Bronchial epithelial cell (primary cell): ENCODE results near the gene SCFD2. TPM values are rescaled to one million over a fixed set of nuclear protein-coding genes. Genes with fewer than 3 reads are reported as not detected.
"Not testable (repeated sequence)": the region's sequence is repeated elsewhere in the genome, so short reads cannot be mapped to it uniquely, and the experiment has no call there.

Experiments used
- DNase-seq: peaks from one replicate; pipeline ENCODE4 v3.0.0-alpha.2; 2010; ENCODE audit warnings: low read depth
- FAIRE-seq: peaks from 2 replicates; lab custom pipeline; 2011; peaks lifted over from hg19 to GRCh38; lab: Jason Lieb, UNC
- H3K27me3 ChIP-seq: 2 replicates; pipeline ENCODE4 v1.5.1; 2011; ENCODE audit warnings: low read length; ENCODE audit not compliant: control insufficient read depth, insufficient read depth
- H3K36me3 ChIP-seq: 2 replicates; pipeline ENCODE4 v1.5.1; 2011; ENCODE audit warnings: low read length; ENCODE audit not compliant: control insufficient read depth, insufficient read depth
- H3K4me3 ChIP-seq: 2 replicates; pipeline ENCODE4 v1.5.1; 2011; ENCODE audit warnings: mild to moderate bottlenecking, low read depth, low read length, control low read depth
- total RNA-seq: library from RNA; depleted of rRNA; stranded (reverse); fragments of >200 nt; gene quantifications from 2 replicates; pipeline ENCODE4 v1.2.1, GENCODE V29; 2014
- TF ChIP-seq, protein P1 (sequence below): IDR thresholded peaks from 2 replicates; pipeline ENCODE4 v1.5.1; 2011; ENCODE audit warnings: mild to moderate bottlenecking, moderate library complexity, low read length, control low read depth, inconsistent platforms; ENCODE audit not compliant: insufficient read depth, severe bottlenecking

SCFD2 gene
- total RNA-seq, 1 donor from 2014 or later = 21.9 TPM

DNA sequence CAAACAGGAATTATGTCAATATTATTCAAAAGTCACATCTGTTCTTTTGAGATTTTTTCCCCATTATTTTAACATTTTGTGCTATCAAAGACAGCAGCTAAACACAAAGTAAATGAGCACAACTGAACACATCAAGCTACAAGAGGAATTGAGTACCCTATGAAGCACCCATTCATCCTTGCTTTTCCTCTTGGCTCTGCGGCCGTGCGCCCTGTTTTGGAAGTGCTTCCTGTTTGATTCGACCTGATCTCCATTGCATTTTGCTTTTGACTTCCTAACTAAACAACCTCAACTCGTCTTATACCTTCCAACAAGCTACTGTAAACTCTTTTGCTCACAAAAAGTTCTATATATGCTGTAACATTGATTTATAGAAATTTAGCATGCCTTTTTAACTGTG lies 85.0 kb downstream of the SCFD2 start:
- Histone ChIP-seq H3K36me3 (no peaks in the 10 kb centered on the region), H3K27me3 (no peaks in the 10 kb centered on the region), H3K4me3 (no peak overlapping the region)
- DNase-seq (no peak), FAIRE-seq (no peak)
- TF ChIP-seq, protein P1, sequence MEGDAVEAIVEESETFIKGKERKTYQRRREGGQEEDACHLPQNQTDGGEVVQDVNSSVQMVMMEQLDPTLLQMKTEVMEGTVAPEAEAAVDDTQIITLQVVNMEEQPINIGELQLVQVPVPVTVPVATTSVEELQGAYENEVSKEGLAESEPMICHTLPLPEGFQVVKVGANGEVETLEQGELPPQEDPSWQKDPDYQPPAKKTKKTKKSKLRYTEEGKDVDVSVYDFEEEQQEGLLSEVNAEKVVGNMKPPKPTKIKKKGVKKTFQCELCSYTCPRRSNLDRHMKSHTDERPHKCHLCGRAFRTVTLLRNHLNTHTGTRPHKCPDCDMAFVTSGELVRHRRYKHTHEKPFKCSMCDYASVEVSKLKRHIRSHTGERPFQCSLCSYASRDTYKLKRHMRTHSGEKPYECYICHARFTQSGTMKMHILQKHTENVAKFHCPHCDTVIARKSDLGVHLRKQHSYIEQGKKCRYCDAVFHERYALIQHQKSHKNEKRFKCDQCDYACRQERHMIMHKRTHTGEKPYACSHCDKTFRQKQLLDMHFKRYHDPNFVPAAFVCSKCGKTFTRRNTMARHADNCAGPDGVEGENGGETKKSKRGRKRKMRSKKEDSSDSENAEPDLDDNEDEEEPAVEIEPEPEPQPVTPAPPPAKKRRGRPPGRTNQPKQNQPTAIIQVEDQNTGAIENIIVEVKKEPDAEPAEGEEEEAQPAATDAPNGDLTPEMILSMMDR = no peak

DNA sequence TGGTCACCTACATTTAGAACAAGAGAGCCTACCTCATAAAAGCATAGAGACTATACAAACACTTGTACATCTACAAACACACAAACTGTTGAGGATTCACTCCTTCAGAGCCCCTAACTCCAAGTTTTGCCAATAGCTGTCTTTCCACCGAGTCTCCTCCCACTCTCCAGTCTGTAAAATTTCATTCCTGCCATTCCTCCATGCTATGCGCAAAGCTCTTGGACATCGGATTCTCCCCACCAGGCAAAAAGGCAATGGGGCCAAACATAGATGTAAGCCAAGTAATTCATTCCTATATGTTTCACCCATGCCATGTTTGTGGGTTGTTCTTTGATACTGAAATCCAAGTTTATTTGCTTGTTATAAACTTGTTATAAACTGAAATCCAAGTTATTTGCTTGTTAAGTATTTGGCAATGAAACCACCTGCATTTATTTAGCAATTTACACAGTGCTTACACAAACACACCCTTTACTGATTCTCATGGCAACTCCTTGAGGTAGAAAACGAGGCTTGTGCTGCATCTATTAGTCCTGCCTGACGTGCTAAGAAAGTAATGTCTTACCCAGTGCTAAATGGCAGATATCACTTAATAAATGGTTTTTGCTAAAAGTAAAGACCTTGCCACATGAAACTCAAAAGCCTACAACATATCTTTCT lies 91.1 kb downstream of the SCFD2 start:
- TF ChIP-seq, protein P1 = no peak
- no peak for FAIRE-seq
- H3K36me3 ChIP-seq = no peaks in the 10 kb centered on the region
- no peak for DNase-seq
- no peaks in the 10 kb centered on the region for H3K27me3 ChIP-seq
- no peak overlapping the region for H3K4me3 ChIP-seq

DNA sequence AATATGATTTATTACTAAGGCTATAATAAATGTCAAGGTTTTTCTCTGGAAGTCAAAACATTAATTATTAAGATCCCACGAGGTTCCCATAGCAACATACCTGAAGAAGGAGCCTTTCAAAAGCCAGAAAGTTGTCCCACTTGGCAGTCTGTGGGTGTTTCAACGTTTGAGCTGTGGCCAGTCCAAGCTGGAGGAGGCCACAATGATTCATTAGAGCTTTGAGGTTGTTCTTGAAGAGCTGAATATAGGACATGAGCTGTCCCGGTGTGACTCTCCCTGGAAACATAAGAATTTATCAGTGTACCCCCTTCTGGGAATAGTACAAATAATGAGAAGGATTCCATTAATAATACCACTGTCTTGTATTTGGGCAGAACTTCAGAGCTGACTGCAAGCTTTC lies 92.1 kb downstream of the SCFD2 start:
- no peaks in the 10 kb centered on the region for H3K36me3 ChIP-seq
- DNase-seq (peak; percentile 5), FAIRE-seq (no peak)
- TF ChIP-seq, protein P1 = no peak
- no peak overlapping the region for H3K4me3 ChIP-seq
- H3K27me3 ChIP-seq = no peaks in the 10 kb centered on the region

DNA sequence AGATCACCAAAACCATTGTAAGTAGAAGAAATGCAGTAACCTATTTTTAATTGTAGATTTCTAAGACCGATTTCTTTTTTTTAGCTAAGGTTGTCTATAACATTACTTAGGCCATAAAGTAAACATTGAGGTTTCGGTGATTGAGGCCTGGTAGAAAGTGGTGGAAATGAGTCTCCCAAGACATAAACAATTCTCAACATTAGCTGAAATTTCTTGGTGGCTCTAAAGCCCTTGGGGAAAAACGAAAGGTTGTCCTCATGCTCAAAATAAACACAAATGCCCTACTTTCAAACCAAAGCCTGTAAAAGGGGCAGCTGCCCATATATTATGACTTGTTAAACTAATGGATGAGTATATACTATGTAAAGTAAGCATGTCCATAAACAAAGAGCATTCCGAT lies 98.8 kb downstream of the SCFD2 start:
- H3K36me3 ChIP-seq = no peaks in the 10 kb centered on the region
- TF ChIP-seq, protein P1 = no peak
- no peak overlapping the region for H3K4me3 ChIP-seq
- no peak for FAIRE-seq
- no peaks in the 10 kb centered on the region for H3K27me3 ChIP-seq
- DNase-seq = no peak

DNA sequence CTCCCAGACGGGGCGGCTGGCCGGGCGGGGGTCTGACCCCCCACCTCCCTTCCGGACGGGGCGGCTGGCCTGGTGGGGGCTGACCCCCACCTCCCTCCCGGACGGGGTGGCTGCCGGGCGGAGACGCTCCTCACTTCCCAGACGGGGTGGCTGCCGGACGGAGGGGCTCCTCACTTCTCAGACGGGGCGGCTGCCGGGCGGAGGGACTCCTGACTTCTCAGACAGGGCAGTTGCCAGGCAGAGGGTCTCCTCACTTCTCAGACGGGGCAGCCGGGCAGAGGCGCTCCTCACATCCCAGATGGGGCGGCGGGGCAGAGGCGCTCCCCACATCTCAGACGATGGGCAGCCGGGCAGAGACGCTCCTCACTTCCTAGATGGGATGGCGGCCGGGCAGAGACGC lies 109.9 kb downstream of the SCFD2 start:
- H3K4me3 ChIP-seq, FAIRE-seq, H3K36me3 ChIP-seq, H3K27me3 ChIP-seq, DNase-seq: not testable (repeated sequence)

DNA sequence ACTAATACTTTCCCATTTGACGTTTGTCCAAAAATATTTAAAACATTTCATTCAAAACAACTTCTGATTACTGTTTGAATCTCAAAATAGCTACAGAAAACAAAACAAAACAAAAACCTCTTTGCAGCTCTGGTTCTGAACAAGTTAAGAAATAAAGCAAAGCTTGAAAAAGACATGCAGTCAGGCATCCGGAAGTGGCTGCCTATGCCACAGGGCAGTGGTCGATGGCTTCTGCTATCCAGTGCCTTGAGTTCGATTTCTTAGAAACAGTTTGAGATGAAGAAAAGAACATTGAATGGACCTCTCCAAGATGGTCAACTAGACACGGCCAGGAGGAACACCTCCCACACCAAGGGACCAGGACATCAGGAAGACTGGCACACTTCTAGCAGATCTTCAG lies 125.3 kb downstream of the SCFD2 start:
- no peaks in the 10 kb centered on the region for H3K36me3 ChIP-seq
- no peaks in the 10 kb centered on the region for H3K27me3 ChIP-seq
- DNase-seq (no peak), FAIRE-seq (no peak)
- TF ChIP-seq, protein P1 = no peak
- no peak overlapping the region for H3K4me3 ChIP-seq

DNA sequence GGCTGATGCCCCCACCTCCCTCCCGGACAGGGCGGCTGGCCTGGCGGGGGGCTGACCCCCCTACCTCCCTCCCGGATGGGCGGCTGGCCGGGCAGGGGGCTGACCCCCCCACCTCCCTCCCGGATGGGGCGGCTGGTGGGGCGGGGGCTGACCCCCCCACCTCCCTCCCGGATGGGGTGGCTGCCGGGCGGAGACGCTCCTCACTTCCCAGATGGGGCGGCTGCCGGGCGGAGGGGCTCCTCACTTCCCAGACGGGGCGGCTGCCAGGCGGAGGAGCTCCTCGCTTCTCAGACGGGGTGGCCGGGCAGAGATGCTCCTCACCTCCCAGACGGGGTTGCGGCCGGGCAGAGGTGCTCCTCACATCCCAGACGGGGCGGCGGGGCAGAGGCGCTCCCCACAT lies 127.5 kb downstream of the SCFD2 start:
- H3K4me3 ChIP-seq, FAIRE-seq, H3K27me3 ChIP-seq, H3K36me3 ChIP-seq, DNase-seq: not testable (repeated sequence)

DNA sequence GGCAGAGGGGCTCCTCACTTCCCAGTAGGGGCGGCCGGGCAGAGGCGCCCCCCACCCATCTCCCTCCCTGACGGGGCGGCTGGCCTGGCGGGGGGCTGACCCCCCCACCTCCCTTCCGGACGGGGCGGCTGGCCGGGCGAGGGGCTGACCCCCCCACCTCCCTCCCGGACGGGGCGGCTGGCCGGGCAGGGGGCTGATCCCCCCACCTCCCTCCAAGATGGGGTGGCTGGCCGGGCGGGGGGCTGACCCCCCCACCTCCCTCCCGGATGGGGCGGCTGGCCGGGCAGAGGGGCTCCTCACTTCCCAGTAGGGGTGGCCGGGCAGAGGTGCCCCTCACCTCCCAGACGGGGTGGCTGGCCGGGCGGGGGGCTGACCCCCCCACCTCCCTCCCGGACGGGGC lies 128.1 kb downstream of the SCFD2 start:
- DNase-seq, H3K36me3 ChIP-seq, FAIRE-seq, H3K27me3 ChIP-seq, H3K4me3 ChIP-seq: not testable (repeated sequence)

DNA sequence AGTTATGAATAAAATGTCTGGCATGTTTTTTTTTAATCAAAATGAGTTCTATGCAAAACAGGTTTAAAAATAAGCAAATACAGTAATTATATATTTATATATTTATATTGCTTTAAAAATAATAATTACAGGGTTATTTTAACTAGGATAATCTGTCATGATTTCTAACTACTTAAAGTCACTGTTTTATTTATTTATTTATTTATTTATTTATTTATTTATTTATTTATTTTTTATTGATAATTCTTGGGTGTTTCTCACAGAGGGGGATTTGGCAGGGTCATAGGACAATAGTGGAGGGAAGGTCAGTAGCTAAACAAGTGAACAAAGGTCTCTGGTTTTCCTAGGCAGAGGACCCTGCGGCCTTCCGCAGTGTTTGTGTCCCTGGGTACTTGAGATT lies 129.2 kb downstream of the SCFD2 start:
- H3K4me3 ChIP-seq, FAIRE-seq, DNase-seq, H3K27me3 ChIP-seq, H3K36me3 ChIP-seq: not testable (repeated sequence)
